H1 (cell line): ENCODE data around the gene POLD4. TPM values are rescaled to one million over a fixed set of nuclear protein-coding genes. Genes with fewer than 3 reads are reported as not detected.

Experiments used
- CTCF ChIA-PET: fragments of 300-600 bp; sonication (Branson Sonifier 250); formaldehyde crosslinking; loops from one replicate; lab custom pipeline; 2021; ENCODE audit not compliant: partially characterized antibody; lab: Charles Lee
- POLR2A ChIA-PET: fragments of 300-600 bp; sonication (Branson Sonifier 250); formaldehyde crosslinking; loops from one replicate; lab custom pipeline; 2021; ENCODE audit warnings: inconsistent platforms; ENCODE audit not compliant: partially characterized antibody; lab: Charles Lee
- DNase-seq, 2 experiments: peaks; one replicate each; pipeline versions ENCODE4 v3.0.0 to v3.0.0-alpha.2; 2010 to 2022; ENCODE audit warnings: low spot score in 2 of 2, low read depth in 1 of 2, mixed read lengths in 1 of 2
- FAIRE-seq: peaks from 2 replicates; lab custom pipeline; 2011; peaks lifted over from hg19 to GRCh38; lab: Jason Lieb, UNC
- H2AFZ ChIP-seq: 2 replicates; pipeline ENCODE4 v1.8.1; 2012; ENCODE audit warnings: low read length, inconsistent platforms
- H2AK5ac ChIP-seq: 2 replicates; pipeline ENCODE4 v1.6.1; 2013; ENCODE audit warnings: low read depth, low read length
- H2BK120ac ChIP-seq: replicated peaks from 2 replicates; pipeline ENCODE3; 2013; ENCODE audit warnings: low read depth, low read length, inconsistent platforms
- H2BK12ac ChIP-seq: 2 replicates; pipeline ENCODE4 v1.6.1; 2013; ENCODE audit warnings: low read depth, low read length
- H2BK15ac ChIP-seq: 2 replicates; pipeline ENCODE4 v1.6.1; 2013; ENCODE audit warnings: low read length
- H2BK20ac ChIP-seq: 2 replicates; pipeline ENCODE4 v1.6.1; 2013; ENCODE audit warnings: low read length
- H2BK5ac ChIP-seq: 2 replicates; pipeline ENCODE4 v1.6.1; 2013; ENCODE audit warnings: low read depth, low read length
- H3K14ac ChIP-seq: 2 replicates; pipeline ENCODE4 v1.6.1; 2013; ENCODE audit warnings: inconsistent platforms; ENCODE audit not compliant: insufficient read length
- H3K18ac ChIP-seq: 2 replicates; pipeline ENCODE4 v1.6.1; 2013; ENCODE audit warnings: low read length; ENCODE audit errors: extremely low read depth
- H3K23ac ChIP-seq: 2 replicates; pipeline ENCODE4 v1.6.1; 2013; ENCODE audit warnings: inconsistent platforms; ENCODE audit not compliant: insufficient read length
- H3K23me2 ChIP-seq: 2 replicates; pipeline ENCODE4 v1.6.1; 2013; ENCODE audit warnings: low read depth, low read length
- H3K27ac ChIP-seq: 2 replicates; pipeline ENCODE4 v1.6.1; 2011; ENCODE audit warnings: low read depth, low read length, inconsistent platforms
- H3K27me3 ChIP-seq, 4 experiments: replicated peaks in 1 of 4; 1 replicate in 1 of 4; 2 replicates in 3 of 4; pipeline versions ENCODE4 v1.6.1 to v1.8.1; 2011 to 2013; ENCODE audit warnings: low read length in 3 of 4, mild to moderate bottlenecking in 3 of 4, inconsistent platforms in 2 of 4, mixed read lengths in 2 of 4, moderate library complexity in 1 of 4; ENCODE audit not compliant: control insufficient read depth in 3 of 4, insufficient read depth in 3 of 4; ENCODE audit errors: extremely low read depth in 1 of 4
- H3K36me3 ChIP-seq, 4 experiments: 2 replicates each; pipeline versions ENCODE4 v1.6.1 to v1.8.1; 2011 to 2013; ENCODE audit warnings: mild to moderate bottlenecking in 4 of 4, low read length in 3 of 4, moderate library complexity in 2 of 4, control low read depth in 1 of 4, inconsistent platforms in 1 of 4; ENCODE audit not compliant: insufficient read depth in 4 of 4, control insufficient read depth in 2 of 4
- H3K4ac ChIP-seq: replicated peaks from 2 replicates; pipeline ENCODE3; 2013; ENCODE audit warnings: low read length, low read depth, mixed read lengths, inconsistent platforms; ENCODE audit not compliant: insufficient read length
- H3K4me1 ChIP-seq, 4 experiments: replicated peaks in 1 of 4; 1 replicate in 1 of 4; 2 replicates in 3 of 4; pipeline versions ENCODE4 v1.6.1 to v1.8.1; 2011 to 2013; ENCODE audit warnings: low read length in 3 of 4, inconsistent platforms in 2 of 4, mixed read lengths in 1 of 4; ENCODE audit not compliant: insufficient read depth in 4 of 4, control insufficient read depth in 3 of 4
- H3K4me2 ChIP-seq, 2 experiments: 2 replicates each; pipeline versions ENCODE4 v1.6.1 to v1.8.1; 2011 to 2013; ENCODE audit warnings: low read depth in 2 of 2, low read length in 2 of 2, control low read depth in 1 of 2, inconsistent platforms in 1 of 2, mild to moderate bottlenecking in 1 of 2; ENCODE audit not compliant: insufficient read depth in 1 of 2
- H3K4me3 ChIP-seq, 4 experiments: fragments of 200-600, 300-600 bp in 1 of 4; sonication (generic), shearing (Covaris generic), sonication (Bioruptor Twin) in 1 of 4; 2 replicates each; pipeline versions ENCODE4 v1.5.1 to v1.8.1; 2011 to 2016; ENCODE audit warnings: low read length in 4 of 4, low read depth in 3 of 4, control low read depth in 2 of 4, inconsistent platforms in 2 of 4, mild to moderate bottlenecking in 2 of 4, mixed read lengths in 1 of 4, moderate library complexity in 1 of 4; ENCODE audit not compliant: insufficient read depth in 2 of 4; ENCODE audit errors: extremely low read depth in 1 of 4
- H3K56ac ChIP-seq: replicated peaks from 2 replicates; pipeline ENCODE3; 2013; ENCODE audit warnings: low read depth, mild to moderate bottlenecking, mixed read lengths, low read length, inconsistent platforms; ENCODE audit not compliant: insufficient read length
- H3K79me1 ChIP-seq: 2 replicates; pipeline ENCODE4 v1.6.1; 2013; ENCODE audit warnings: low read depth, low read length, control low read depth
- H3K79me2 ChIP-seq, 2 experiments: 2 replicates each; pipeline versions ENCODE4 v1.6.1 to v1.8.1; 2012 to 2013; ENCODE audit warnings: low read length in 2 of 2, mild to moderate bottlenecking in 2 of 2, inconsistent platforms in 1 of 2; ENCODE audit not compliant: insufficient read depth in 2 of 2, control insufficient read depth in 1 of 2
- H3K9ac ChIP-seq, 4 experiments: replicated peaks in 1 of 4; 1 replicate in 1 of 4; 2 replicates in 3 of 4; pipeline versions ENCODE4 v1.6.1 to v1.8.1; 2011 to 2013; ENCODE audit warnings: low read depth in 3 of 4, low read length in 3 of 4, control low read depth in 2 of 4, mild to moderate bottlenecking in 2 of 4, moderate library complexity in 2 of 4, inconsistent platforms in 1 of 4; ENCODE audit errors: extremely low read depth in 1 of 4
- H3K9me3 ChIP-seq, 2 experiments: 2 replicates each; pipeline versions ENCODE4 v1.6.1 to v1.8.1; 2012 to 2013; ENCODE audit warnings: mild to moderate bottlenecking in 2 of 2, moderate library complexity in 2 of 2, control low read depth in 1 of 2, inconsistent platforms in 1 of 2, low read depth in 1 of 2, low read length in 1 of 2, mixed read lengths in 1 of 2; ENCODE audit not compliant: insufficient read depth in 2 of 2
- H4K20me1 ChIP-seq, 2 experiments: replicated peaks in 1 of 2; 2 replicates each; pipeline versions ENCODE3 to v1.8.1; 2011 to 2013; ENCODE audit warnings: inconsistent platforms in 2 of 2, low read length in 2 of 2, mild to moderate bottlenecking in 1 of 2; ENCODE audit not compliant: insufficient read depth in 2 of 2, control insufficient read depth in 1 of 2
- H4K5ac ChIP-seq: 2 replicates; pipeline ENCODE4 v1.6.1; 2013; ENCODE audit warnings: low read length, low read depth, mixed read lengths, inconsistent platforms; ENCODE audit not compliant: insufficient read length
- H4K8ac ChIP-seq: 2 replicates; pipeline ENCODE4 v1.8.0; 2013; ENCODE audit warnings: mild to moderate bottlenecking, moderate library complexity, low read length, inconsistent platforms; ENCODE audit not compliant: insufficient read depth; ENCODE audit errors: extremely low read depth
- H4K91ac ChIP-seq: replicated peaks from 2 replicates; pipeline ENCODE3; 2013; ENCODE audit warnings: low read length, mixed read lengths, inconsistent platforms; ENCODE audit not compliant: insufficient read length
- ASH2L ChIP-seq: fragments of 200-600, 300-600 bp; sonication (generic); IDR thresholded peaks from one replicate; pipeline ENCODE4 v1.7.1; 2017; ENCODE audit warnings: low read length
- EP300 ChIP-seq, 2 experiments: IDR thresholded peaks; 1 replicate in 1 of 2; 2 replicates in 1 of 2; pipeline ENCODE4 v1.6.1; 2011 to 2012; ENCODE audit warnings: low read depth in 2 of 2, low read length in 2 of 2, mild to moderate bottlenecking in 2 of 2, borderline replicate concordance in 1 of 2, inconsistent platforms in 1 of 2, moderate library complexity in 1 of 2
- GTF2F1 ChIP-seq: IDR thresholded peaks from 2 replicates; pipeline ENCODE4 v1.6.1; 2012; ENCODE audit warnings: low read depth, low read length, improper control_type of control experiment, borderline replicate concordance
- HDAC2 ChIP-seq, 2 experiments: fragments of 300-600 bp in 1 of 2; sonication (generic) in 1 of 2; IDR thresholded peaks; 2 replicates each; pipeline ENCODE4 v1.6.1; 2011 to 2012; ENCODE audit warnings: low read depth in 2 of 2, low read length in 2 of 2, mild to moderate bottlenecking in 2 of 2, moderate library complexity in 2 of 2, borderline replicate concordance in 1 of 2, inconsistent platforms in 1 of 2
- PHF8 ChIP-seq: fragments of 200-600 bp; sonication (generic); conservative IDR thresholded peaks from 2 replicates; pipeline ENCODE4 v1.7.1; 2012; ENCODE audit warnings: low read depth, mild to moderate bottlenecking, inconsistent platforms, low read length, moderate library complexity
- POLR2AphosphoS5 ChIP-seq: IDR thresholded peaks from 2 replicates; pipeline ENCODE4 v1.6.1; 2011; ENCODE audit warnings: low read depth, low read length
- RAD21 ChIP-seq, 2 experiments: IDR thresholded peaks in 1 of 2; conservative IDR thresholded peaks in 1 of 2; 2 replicates each; pipeline ENCODE4 v1.6.1; 2011; ENCODE audit warnings: low read depth in 2 of 2, low read length in 2 of 2, improper control_type of control experiment in 1 of 2, inconsistent platforms in 1 of 2, mild to moderate bottlenecking in 1 of 2, moderate library complexity in 1 of 2
- SIRT6 ChIP-seq: IDR thresholded peaks from one replicate; pipeline ENCODE4 v1.7.1; 2012; ENCODE audit warnings: low read length, inconsistent platforms
- TCF12 ChIP-seq: IDR thresholded peaks from 2 replicates; pipeline ENCODE4 v1.6.1; 2011; ENCODE audit warnings: low read depth, mild to moderate bottlenecking, low read length
- USF2 ChIP-seq: IDR thresholded peaks from 2 replicates; pipeline ENCODE4 v1.6.1; 2011; ENCODE audit warnings: low read length, improper control_type of control experiment
- ZNF274 ChIP-seq: IDR thresholded peaks from 2 replicates; pipeline ENCODE4 v1.7.0; 2012; ENCODE audit warnings: low read length, borderline replicate concordance; ENCODE audit errors: extremely low read depth
- WGBS, 2 experiments: shearing (Covaris generic) in 1 of 2; methylation state at CpG; one replicate each; pipeline versions ENCODE4 v1.1.6 to v1.1.7; 2013 to 2015; ENCODE audit warnings: low lambda C conversion rate in 2 of 2, mixed read lengths in 2 of 2, inconsistent platforms in 1 of 2, low coverage in 1 of 2, missing lambda C conversion rate in 1 of 2; ENCODE audit not compliant: insufficient replicate concordance in 2 of 2, insufficient coverage in 1 of 2, insufficient read length in 1 of 2; ENCODE audit errors: extremely low coverage in 1 of 2, missing lambda C conversion rate in 1 of 2; 5-methylcytosine and 5-hydroxymethylcytosine counted together
- polyA plus RNA-seq, 7 experiments: library from polyadenylated mRNA; depleted of rRNA in 3 of 7; stranded (reverse) in 5 of 7; unstranded in 2 of 7; fragments of >200 nt in 5 of 7; fragments of 200-250 nt in 2 of 7; gene quantifications; 1 replicate in 5 of 7; 2 replicates in 1 of 7; 4 replicates in 1 of 7; pipeline versions ENCODE4 v1.2.1 to v1.2.3, GENCODE V29; 2011 to 2013; ENCODE audit warnings: missing spikeins in 2 of 7, mixed read lengths in 2 of 7
- total RNA-seq: library from RNA; stranded (reverse); fragmentation: NEBNext Ultra II Directional; extraction: Animal tissue kit (Norgen Biotek cat#: 25700); gene quantifications from 2 replicates; pipeline ENCODE4 v1.2.1, GENCODE V29; 2021

Gene POLD4
- total and polyA plus RNA-seq, 2 of the 8 experiments (the other 6 are each of a cell fraction or from before 2014, with no cell fraction given), result 21.2 to 46.7 TPM

GRCh38 chr11:67332081-67332691 lies 21.2 kb downstream of the POLD4 start:
- Histone ChIP-seq H3K9ac (no peak overlapping the region), H3K23ac (no peak overlapping the region), H2BK5ac (no peak overlapping the region), H3K18ac (no peak overlapping the region), H3K79me1 (no peaks in the 10 kb centered on the region), H3K4me1 (no peaks in the 10 kb centered on the region), H3K27me3 (no peaks in the 10 kb centered on the region), H3K79me2 (no peaks in the 10 kb centered on the region), H3K4me3 (no peak overlapping the region), H3K9me3 (no peaks in the 10 kb centered on the region), H3K56ac (no peak overlapping the region), H2BK12ac (no peak overlapping the region), H3K36me3 (no peaks in the 10 kb centered on the region), H2BK15ac (no peak overlapping the region), H2AK5ac (no peak overlapping the region), H3K23me2 (no peaks in the 10 kb centered on the region), H2BK20ac (no peak overlapping the region), H3K27ac (no peak overlapping the region), H2BK120ac (no peak overlapping the region), H4K8ac (no peak overlapping the region), H4K91ac (no peak overlapping the region), H4K20me1 (peaks cover 0 to 1% of the 10 kb centered on the region in 2 experiments), H4K5ac (no peak overlapping the region), H3K14ac (no peak overlapping the region), H2AFZ (no peak overlapping the region), H3K4ac (no peak overlapping the region), H3K4me2 (no peak overlapping the region)
- no peak for DNase-seq
- 87% methylated on average over 6 of the region's 6 CpGs; no CpG with 5 or more reads in 1 of the 2 experiments for WGBS, 2 experiments
- CTCF ChIA-PET, result interaction anchor here (0.6 to 2.8 kb wide), 7 partner anchors 10 to 78 kb away, joined by 3 to 16 read pairs (median 3); no protein-coding TSS in a partner anchor
- POLR2A ChIA-PET, result no interaction called here
- no peak for FAIRE-seq
- TF ChIP-seq ZNF274, result no peak
- TF ChIP-seq TCF12, result no peak
- no peak for TF ChIP-seq SIRT6
- TF ChIP-seq POLR2AphosphoS5, result no peak
- no peak for TF ChIP-seq HDAC2 (IDR thresholded peaks at IDR 0.05; ENCODE audit: borderline replicate concordance in 1 of 2, low read depth in 2 of 2, low read length in 2 of 2)
- no peak for TF ChIP-seq RAD21 (IDR thresholded peaks at IDR 0.05 in 1 of 2, conservative IDR thresholded peaks at IDR 0.05 in 1 of 2; ENCODE audit: low read depth in 2 of 2, low read length in 2 of 2)
- TF ChIP-seq PHF8, result no peak
- no peak for TF ChIP-seq USF2
- no peak for TF ChIP-seq ASH2L
- TF ChIP-seq GTF2F1, result no peak
- no peak for TF ChIP-seq EP300 (IDR thresholded peaks at IDR 0.05; ENCODE audit: borderline replicate concordance in 1 of 2, low read depth in 2 of 2, low read length in 2 of 2)
